Motor neuron (in vitro differentiated cells): ENCODE data around the gene LGI1. TPM values are rescaled to one million over a fixed set of nuclear protein-coding genes. Genes with fewer than 3 reads are reported as not detected.

Experiments used
- ATAC-seq, 8 experiments: fragments of 200-7000 bp; cut with Tn5 transposase; replicated peaks in 6 of 8; 2 replicates each; pipeline ENCODE4 v1.8.0; 2021; ENCODE audit warnings: mild to moderate bottlenecking in 8 of 8, moderate library complexity in 8 of 8
- H3K27ac ChIP-seq, 2 donors: fragments of 250-450 bp; sonication (Bioruptor Pico); 2 replicates each; pipeline ENCODE4 v1.9.0; 2021; ENCODE audit warnings: antibody characterized with exemption in 2 of 2, mild to moderate bottlenecking in 2 of 2, moderate library complexity in 1 of 2
- H3K4me1 ChIP-seq, 2 donors: fragments of 250-450 bp; sonication (Bioruptor Pico); replicated peaks in 1 of 2; 2 replicates each; pipeline ENCODE4 v1.6.1; 2021; ENCODE audit warnings: antibody characterized with exemption in 2 of 2, mild to moderate bottlenecking in 2 of 2, moderate library complexity in 1 of 2
- H3K4me3 ChIP-seq, 5 donors: fragments of 250-450 bp; sonication (Bioruptor Pico); 2 replicates each; pipeline ENCODE4 v1.9.0; 2021; ENCODE audit warnings: antibody characterized with exemption in 5 of 5, mild to moderate bottlenecking in 5 of 5, moderate library complexity in 4 of 5
- WGBS, 10 experiments: fragments of 450-650 bp; shearing (Covaris generic); methylation state at CpG; one replicate each; pipeline ENCODE4 v1.0.0; 2022; 5-methylcytosine and 5-hydroxymethylcytosine counted together
- in situ Hi-C, 9 experiments: fragments of 400-800 bp; cut with MboI; loops; one replicate each; pipeline ENCODE4 v1.15.0; 2021; ENCODE audit warnings: low sequenced_read_pairs in 9 of 9, low pct_unique_long_range_greater_than_20kb in 2 of 9; ENCODE audit not compliant: unreplicated experiment in 9 of 9
- total RNA-seq, 8 experiments: library from RNA; unstranded; fragments of 300-600 nt; gene quantifications; 2 replicates each; pipeline versions ENCODE4 v1.2.3 to v1.2.4, GENCODE V29; 2022

LGI1 gene
- total RNA-seq: 1 to 10 TPM in 5 of 8 experiments, under 1 TPM in 3; 0.69 to 2.8 (median 1.3) TPM

GRCh38 chr10:93757801-93758507, at the start of gene LGI1:
Gene LGI1, plus strand, starts transcription at chr10:93757936. Its CDS starts 209 bp downstream, at chr10:93758145.
- peak; percentile 33 to 91 (median 76) for ATAC-seq
- H3K4me1 ChIP-seq: peaks cover 37 to 48% of the 10 kb centered on the region in 2 donors
- H3K27ac ChIP-seq: peak within 1 kb of the TSS in 1 of 2 donors; percentile 42
- H3K4me3 ChIP-seq: peak within 1 kb of the TSS in 3 of 5 donors; percentile 16 to 20 (median 17)
- 5 to 75% (median 32%) methylated on average over 1 to 12 of the region's 16 CpGs for WGBS, 10 experiments
- in situ Hi-C loops: no loop called here

DNA sequence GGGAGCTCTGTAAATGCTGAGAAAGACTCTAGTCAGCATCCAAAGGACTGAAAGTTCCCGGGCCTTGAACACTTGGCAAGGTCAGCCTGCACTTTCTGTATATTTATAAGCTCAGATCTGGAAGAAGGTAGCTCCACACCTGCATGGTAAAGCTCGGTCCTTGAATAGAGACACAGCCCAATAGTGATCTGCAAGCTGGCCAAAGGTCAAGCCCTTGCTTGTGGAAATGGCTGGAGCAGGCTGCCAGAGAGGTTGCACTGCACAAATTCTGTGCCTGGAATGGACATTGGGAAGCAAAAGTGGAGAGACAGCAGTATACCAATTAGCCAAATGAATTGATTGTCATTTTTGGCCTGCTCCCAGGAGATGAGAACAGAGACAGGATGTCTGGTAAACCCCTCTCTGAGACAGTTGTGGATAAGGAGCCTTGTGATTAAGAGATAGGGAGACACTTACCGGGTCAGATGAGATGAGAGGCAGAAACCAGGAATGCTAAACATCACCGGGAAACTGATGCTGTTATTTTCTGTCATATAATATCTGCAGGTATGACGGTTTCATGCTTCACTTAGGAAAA, 47.3 kb upstream of the LGI1 start:
- Histone ChIP-seq H3K4me1 (no peaks in the 10 kb centered on the region), H3K4me3 (no peak overlapping the region), H3K27ac (no peak overlapping the region)
- no peak for ATAC-seq
- in situ Hi-C loops: loop anchor here in 2 of 9 experiments (25.0 kb wide), 1 partner anchor 102 kb away; no protein-coding TSS in a partner anchor
- 50 to 100% (median 85%) methylated on average over 1 to 5 of the region's 5 CpGs; no CpG with 5 or more reads in 1 of the 10 experiments for WGBS, 10 experiments

DNA sequence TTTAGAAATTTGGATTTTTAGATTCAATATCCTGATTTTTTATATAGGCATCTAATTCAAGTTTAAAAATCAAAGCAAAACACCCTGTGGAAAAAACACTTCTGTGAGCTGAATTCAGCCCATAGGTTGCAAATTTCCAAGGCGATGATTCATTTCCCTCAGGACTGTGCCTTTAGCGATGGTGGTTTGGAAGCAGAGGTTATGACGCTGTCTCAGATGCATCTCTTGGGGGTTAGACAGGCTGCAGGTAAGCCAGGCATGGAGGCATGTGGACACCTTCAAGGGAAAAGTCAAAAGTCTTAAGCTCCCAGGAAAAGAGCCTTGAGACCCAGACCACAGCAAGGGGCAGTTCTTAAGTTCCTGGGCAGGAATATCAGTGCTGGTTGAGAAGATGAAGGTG, 45.8 kb upstream of the LGI1 start:
- 50 to 100% (median 80%) methylated on average over 1 to 3 of the region's 3 CpGs; no CpG with 5 or more reads in 4 of the 10 experiments for WGBS, 10 experiments
- in situ Hi-C loops: loop anchor here in 2 of 9 experiments (25.0 kb wide), 1 partner anchor 100 kb away; no protein-coding TSS in a partner anchor
- Histone ChIP-seq H3K4me1 (no peaks in the 10 kb centered on the region), H3K4me3 (no peak overlapping the region), H3K27ac (no peak overlapping the region)
- ATAC-seq: no peak

DNA sequence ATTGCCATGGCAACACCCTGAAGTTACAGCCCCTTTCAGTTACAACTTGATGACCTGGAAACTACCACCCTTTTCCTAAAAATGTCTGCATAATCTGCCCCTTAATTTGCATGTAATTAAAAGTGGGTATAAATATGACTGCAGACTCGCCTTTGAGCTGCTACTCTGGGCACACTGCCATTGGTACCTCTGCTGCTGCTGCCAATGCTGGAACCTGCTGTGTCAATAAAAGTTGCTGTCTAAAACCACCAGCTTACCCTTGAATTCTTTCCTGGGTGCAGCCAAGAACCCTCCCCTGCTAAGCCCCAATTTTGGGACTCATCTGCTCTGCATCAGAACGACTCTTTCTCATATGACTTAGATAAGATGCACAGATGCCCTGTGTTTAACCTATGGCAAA, 45.1 kb upstream of the LGI1 start:
- in situ Hi-C loops: loop anchor here in 2 of 9 experiments (25.0 kb wide), 1 partner anchor 100 kb away; no protein-coding TSS in a partner anchor
- WGBS, 10 experiments: 10 to 100% (median 68%) methylated on average over 1 to 2 of the region's 2 CpGs; no CpG with 5 or more reads in 3 of the 10 experiments
- peak in 1 of 8 experiments; percentile 18 for ATAC-seq

DNA sequence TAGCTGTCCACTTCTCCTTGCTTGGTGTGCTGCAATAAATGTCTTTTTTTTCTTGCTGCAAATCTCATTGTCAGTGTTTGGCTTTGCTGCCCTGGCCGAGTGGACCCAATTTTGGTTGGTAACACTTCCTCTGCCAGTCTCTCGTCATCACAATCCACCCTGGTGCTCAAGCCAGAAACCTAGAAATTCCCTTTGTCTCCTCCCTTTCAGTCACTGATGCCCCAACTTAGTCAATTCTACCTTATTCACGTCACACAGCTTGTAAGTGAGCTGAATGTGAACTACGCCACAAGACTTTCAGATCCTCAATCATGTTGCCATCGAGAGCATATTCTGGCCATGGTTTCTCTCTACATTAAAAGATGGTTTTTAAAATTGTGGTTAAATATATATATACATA, 42.4 kb upstream of the LGI1 start:
- no peak for ATAC-seq
- Histone ChIP-seq H3K4me3 (no peak overlapping the region), H3K4me1 (peaks cover 0 to 6% of the 10 kb centered on the region in 2 donors), H3K27ac (no peak overlapping the region)
- WGBS, 10 experiments: 34 to 90% (median 82%) methylated on average over 1 to 5 of the region's 5 CpGs; no CpG with 5 or more reads in 2 of the 10 experiments
- in situ Hi-C loops: loop anchor here in 2 of 9 experiments (25.0 kb wide), 1 partner anchor 97 kb away; no protein-coding TSS in a partner anchor

More for the DNA sequence above, 45.1 kb upstream of the LGI1 start:
- Histone ChIP-seq H3K4me1 (no peaks in the 10 kb centered on the region), H3K27ac (no peak overlapping the region), H3K4me3 (no peak overlapping the region)

GRCh38 chr10:93716766-93717165, 41.0 kb upstream of the LGI1 start:
- no peak overlapping the region for H3K4me3 ChIP-seq
- in situ Hi-C loops: loop anchor here in 2 of 9 experiments (25.0 kb wide), 1 partner anchor 96 kb away; no protein-coding TSS in a partner anchor
- ATAC-seq: no peak
- peaks cover 0 to 6% of the 10 kb centered on the region in 2 donors for H3K4me1 ChIP-seq
- WGBS, 10 experiments: 44 to 63% (median 47%) methylated on average over 1 of the region's 1 CpG; no CpG with 5 or more reads in 7 of the 10 experiments
- H3K27ac ChIP-seq: no peak overlapping the region

DNA sequence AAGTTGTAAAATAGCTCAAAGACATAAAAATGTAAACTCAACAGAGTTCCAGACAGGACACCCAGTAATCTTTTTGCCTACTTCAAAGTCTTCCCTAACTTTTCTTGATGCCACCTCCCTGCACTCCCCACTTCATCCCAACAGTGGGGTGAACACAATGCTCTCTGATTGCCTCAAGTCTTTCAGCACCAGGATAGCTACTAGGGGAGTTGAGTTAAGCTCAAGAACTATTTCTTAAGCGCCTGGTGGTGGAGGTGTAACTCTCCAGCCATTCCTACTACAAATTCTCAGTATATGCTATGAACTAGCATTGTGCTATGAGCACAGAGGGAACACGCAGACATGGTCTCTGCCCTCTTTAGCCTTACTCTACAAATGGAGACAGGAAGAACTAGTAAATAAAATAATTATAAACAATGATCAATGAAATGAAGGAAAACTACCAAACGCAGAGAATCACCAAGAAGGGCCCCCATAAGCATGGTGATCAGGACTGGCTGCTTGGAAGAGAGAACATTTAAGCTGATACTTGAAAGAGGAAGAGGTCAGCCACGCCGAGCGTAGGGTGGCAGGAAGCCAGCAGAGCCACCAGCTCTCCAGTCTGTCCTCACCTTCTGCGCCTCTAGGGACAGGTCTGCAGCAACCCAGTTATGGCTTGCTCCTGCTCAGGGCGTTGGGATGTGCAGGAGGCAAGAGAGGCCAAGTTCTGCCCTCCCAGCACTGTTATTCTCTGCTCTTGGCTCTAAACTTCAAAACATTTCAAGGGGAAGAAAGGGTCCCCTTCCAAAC, 38.6 kb upstream of the LGI1 start:
- ATAC-seq: peak in 1 of 8 experiments; percentile 52
- 54 to 90% (median 73%) methylated on average over 2 to 7 of the region's 8 CpGs; no CpG with 5 or more reads in 3 of the 10 experiments for WGBS, 10 experiments
- in situ Hi-C loops: loop anchor here in 2 of 9 experiments (25.0 kb wide), 1 partner anchor 93 kb away; no protein-coding TSS in a partner anchor
- no peak overlapping the region for H3K4me3 ChIP-seq
- peaks cover 0 to 6% of the 10 kb centered on the region in 2 donors for H3K4me1 ChIP-seq
- H3K27ac ChIP-seq: no peak overlapping the region

- in situ Hi-C loops: loop anchor here in 2 of 9 experiments (25.0 kb wide), 1 partner anchor 92 kb away; no protein-coding TSS in a partner anchor
These were observed 37.8 kb upstream of the LGI1 start for GRCh38 chr10:93719901-93720300.

DNA sequence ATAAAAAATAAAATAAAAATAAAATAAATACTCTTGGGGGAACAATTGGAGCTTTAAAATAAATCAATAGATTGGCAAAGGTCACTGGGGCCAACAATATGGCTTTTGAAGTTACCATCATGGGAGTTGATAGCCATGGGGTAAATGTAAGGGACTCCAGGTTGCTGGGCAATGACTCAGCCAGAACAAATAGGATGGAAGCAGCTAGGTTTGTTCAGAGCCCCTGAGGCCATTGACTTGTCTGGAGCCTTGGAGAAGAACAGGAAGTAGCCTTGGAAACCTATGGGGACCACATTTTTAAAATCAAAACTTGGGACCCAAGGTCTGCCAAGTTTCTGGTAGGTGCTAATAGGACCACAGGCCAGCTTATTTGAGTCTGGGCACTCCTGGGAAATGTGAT, 35.2 kb upstream of the LGI1 start:
- Histone ChIP-seq H3K27ac (no peak overlapping the region), H3K4me1 (peaks cover 0 to 6% of the 10 kb centered on the region in 2 donors), H3K4me3 (no peak overlapping the region)
- in situ Hi-C loops: loop anchor here in 2 of 9 experiments (25.0 kb wide), 1 partner anchor 90 kb away; no protein-coding TSS in a partner anchor
- ATAC-seq: peak in 1 of 8 experiments; percentile 39

More at GRCh38 chr10:93719901-93720300, 37.8 kb upstream of the LGI1 start:
- no peak overlapping the region for H3K27ac ChIP-seq
- ATAC-seq: no peak
- 17 to 83% (median 33%) methylated on average over 2 to 3 of the region's 3 CpGs; no CpG with 5 or more reads in 4 of the 10 experiments for WGBS, 10 experiments
- H3K4me1 ChIP-seq: peaks cover 0 to 6% of the 10 kb centered on the region in 2 donors
- H3K4me3 ChIP-seq: no peak overlapping the region

DNA sequence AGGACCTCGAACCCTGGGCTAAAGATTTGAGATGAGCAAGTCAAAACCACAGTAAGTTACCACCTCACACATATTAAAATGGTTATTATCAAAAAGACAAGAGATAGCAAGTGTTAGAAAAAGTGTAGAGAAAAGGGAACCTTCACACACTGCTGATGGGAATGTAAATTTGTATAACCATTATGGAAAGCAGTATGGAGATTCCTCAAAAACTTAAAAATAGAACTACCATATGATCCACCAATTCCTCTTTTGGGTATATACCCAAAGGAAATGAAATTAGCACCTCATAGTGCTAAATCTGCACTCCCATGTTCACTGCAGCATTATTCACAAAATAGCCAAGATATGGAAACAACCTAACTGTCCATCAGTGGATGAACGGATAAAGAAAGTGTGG, 34.6 kb upstream of the LGI1 start:
- WGBS, 10 experiments: 25 to 100% (median 82%) methylated on average over 1 to 2 of the region's 2 CpGs; no CpG with 5 or more reads in 2 of the 10 experiments
- in situ Hi-C loops: loop anchor here in 2 of 9 experiments (25.0 kb wide), 1 partner anchor 89 kb away; no protein-coding TSS in a partner anchor
- H3K4me3 ChIP-seq: no peak overlapping the region
- peak in 2 of 8 experiments; percentile 25 to 59 for ATAC-seq
- H3K27ac ChIP-seq: no peak overlapping the region
- peaks cover 0 to 6% of the 10 kb centered on the region in 2 donors for H3K4me1 ChIP-seq

GRCh38 chr10:93726024-93726423, 31.7 kb upstream of the LGI1 start:
- ATAC-seq: peak in 3 of 8 experiments; percentile 39 to 60 (median 57)
- H3K27ac ChIP-seq: no peak overlapping the region
- WGBS, 10 experiments: 0 to 80% (median 0%) methylated on average over 1 of the region's 1 CpG; no CpG with 5 or more reads in 3 of the 10 experiments
- no peak overlapping the region for H3K4me3 ChIP-seq
- in situ Hi-C loops: no loop called here
- no peaks in the 10 kb centered on the region for H3K4me1 ChIP-seq

- in situ Hi-C loops: loop anchor here in 1 of 9 experiments (10.0 kb wide), 1 partner anchor 73 kb away; no protein-coding TSS in a partner anchor
- 22 to 100% (median 65%) methylated on average over 1 to 3 of the region's 3 CpGs; no CpG with 5 or more reads in 1 of the 10 experiments for WGBS, 10 experiments
- no peak overlapping the region for H3K4me3 ChIP-seq
- no peaks in the 10 kb centered on the region for H3K4me1 ChIP-seq
- ATAC-seq: no peak
- no peak overlapping the region for H3K27ac ChIP-seq
These were observed 16.4 kb upstream of the LGI1 start for GRCh38 chr10:93741367-93741766.
